Vagina (tissue), 2 donors: ENCODE measurements around the gene PTX3.

ENCODE experiments used
- POLR2A ChIP-seq, 2 donors: fragments of 450-650 bp; IDR thresholded peaks; one replicate each; pipeline ENCODE4 v1.6.1; 2017; ENCODE audit warnings: antibody characterized with exemption in 2 of 2, mild to moderate bottlenecking in 2 of 2, moderate library complexity in 2 of 2
- TF ChIP-seq, protein P1 (sequence below), 3 experiments: fragments of 450-650 bp in 2 of 3; fragments of 200-600 bp in 1 of 3; sonication (generic) in 1 of 3; IDR thresholded peaks; one replicate each; pipeline ENCODE4 v1.5.1; 2017 to 2019; ENCODE audit warnings: antibody characterized with exemption in 3 of 3, mild to moderate bottlenecking in 2 of 3, moderate library complexity in 2 of 3

DNA sequence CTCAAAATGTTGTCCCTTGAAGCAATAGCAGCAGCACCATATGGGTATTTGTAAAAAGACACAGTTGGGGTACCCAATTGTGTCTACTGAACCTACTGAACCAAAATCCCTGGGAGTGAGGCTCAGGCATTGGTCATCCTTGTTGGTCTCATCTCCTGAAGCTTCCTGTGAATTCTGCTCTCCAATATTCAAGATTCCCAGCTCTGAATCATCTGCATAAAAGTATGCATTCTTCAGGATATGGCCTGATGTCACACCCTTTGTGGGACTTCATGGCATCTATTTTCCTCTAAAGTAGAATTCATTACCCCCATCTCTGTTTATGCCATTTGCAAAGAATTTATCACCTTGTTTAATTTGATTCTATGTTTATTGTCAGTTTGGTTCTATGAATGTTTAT is 13.3 kb upstream of the PTX3 start:
- TF ChIP-seq, protein P1, sequence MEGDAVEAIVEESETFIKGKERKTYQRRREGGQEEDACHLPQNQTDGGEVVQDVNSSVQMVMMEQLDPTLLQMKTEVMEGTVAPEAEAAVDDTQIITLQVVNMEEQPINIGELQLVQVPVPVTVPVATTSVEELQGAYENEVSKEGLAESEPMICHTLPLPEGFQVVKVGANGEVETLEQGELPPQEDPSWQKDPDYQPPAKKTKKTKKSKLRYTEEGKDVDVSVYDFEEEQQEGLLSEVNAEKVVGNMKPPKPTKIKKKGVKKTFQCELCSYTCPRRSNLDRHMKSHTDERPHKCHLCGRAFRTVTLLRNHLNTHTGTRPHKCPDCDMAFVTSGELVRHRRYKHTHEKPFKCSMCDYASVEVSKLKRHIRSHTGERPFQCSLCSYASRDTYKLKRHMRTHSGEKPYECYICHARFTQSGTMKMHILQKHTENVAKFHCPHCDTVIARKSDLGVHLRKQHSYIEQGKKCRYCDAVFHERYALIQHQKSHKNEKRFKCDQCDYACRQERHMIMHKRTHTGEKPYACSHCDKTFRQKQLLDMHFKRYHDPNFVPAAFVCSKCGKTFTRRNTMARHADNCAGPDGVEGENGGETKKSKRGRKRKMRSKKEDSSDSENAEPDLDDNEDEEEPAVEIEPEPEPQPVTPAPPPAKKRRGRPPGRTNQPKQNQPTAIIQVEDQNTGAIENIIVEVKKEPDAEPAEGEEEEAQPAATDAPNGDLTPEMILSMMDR (IDR thresholded peaks at IDR 0.05): no peak
- TF ChIP-seq POLR2A (IDR thresholded peaks at IDR 0.05): no peak
